HG02623 (cell line): ENCODE data around the gene RAB35.

Experiments
- ATAC-seq: cut with Tn5 transposase; IDR thresholded peaks from one replicate; pipeline ENCODE4 v1.9.1; 2021; ENCODE audit warnings: moderate library complexity; ENCODE audit not compliant: unreplicated experiment

Gene RAB35

DNA sequence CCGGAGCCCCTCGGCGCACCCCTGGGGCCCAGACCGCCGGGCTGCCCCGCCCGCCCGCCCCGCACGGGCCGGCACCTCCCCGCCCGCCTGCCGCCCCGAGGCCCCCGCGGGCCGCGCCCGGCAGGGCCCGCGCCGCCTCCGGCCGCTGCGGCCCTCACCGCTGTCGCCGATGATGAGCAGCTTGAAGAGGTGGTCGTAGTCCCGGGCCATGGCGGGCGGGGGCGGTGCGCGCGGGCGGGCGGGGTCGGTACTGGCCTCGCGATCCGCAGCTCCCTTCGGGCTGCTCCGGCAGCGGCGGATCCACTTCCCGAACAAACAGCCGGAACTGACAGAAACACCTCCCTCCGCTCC is at the start of gene RAB35:
TSS of gene RAB35 (minus strand) at position 313 of the 351 bp plus-strand sequence. CDS start at position 210, 103 bp downstream.
- no peak for ATAC-seq

DNA sequence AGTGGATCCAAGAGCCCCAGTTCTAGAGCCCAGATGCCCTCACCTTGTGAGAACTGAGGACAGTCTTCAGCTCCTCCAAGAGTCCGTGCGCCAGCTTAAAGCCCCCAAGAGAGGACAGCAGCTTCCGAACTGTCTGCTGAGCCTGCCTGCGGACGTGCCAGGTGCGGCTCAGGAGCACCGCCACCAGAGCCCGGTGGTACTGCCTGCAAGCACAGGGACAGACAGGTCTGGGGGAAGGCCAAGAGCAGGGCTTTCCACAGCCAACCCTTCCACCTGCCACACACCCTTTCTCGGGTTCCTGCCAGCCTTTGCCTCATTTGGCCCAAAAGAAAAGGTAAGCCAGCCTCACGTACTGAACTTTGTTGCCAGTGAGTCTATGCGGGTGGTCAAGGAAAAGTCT is 47.7 kb upstream of the RAB35 start:
- no peak for ATAC-seq

DNA sequence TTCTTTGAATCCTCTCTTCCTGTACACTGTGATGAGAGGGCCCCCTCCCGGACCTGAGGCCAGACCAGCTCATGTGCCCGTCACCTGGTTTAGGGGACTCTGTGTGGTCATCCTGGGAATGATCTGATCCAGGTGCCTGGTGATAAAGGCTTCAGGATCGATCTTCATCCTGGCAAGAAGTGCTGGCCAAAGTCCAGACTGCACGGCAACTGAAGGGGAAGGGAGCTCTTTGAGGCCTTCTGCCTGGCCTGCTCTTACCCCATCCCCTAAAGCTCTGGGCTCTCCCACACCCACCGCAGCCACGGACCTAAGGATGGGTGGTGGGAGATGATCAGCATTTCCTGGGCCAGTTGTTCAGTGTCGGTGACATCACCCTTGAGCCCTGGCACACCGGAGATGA is 46.2 kb upstream of the RAB35 start:
- ATAC-seq = no peak

DNA sequence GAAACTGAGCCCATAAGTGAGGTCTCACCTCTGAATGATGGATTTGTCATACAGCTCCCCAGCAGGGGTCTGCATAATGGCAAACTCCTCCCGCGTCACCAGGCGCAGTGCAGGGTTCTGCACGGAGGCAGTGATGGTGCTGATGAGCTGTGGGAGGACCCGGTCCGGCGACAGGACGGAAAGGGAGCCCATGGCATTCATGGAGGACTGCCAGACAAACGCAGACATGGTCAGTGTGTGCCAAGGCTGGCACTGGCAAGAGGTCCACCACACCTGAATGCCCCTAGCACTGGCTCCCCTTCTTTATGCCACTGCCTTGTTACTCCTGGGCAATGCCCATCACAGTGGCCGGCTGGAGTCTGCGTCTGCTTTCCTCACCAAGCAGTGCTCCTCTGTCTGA is 45.3 kb upstream of the RAB35 start:
- ATAC-seq = no peak

DNA sequence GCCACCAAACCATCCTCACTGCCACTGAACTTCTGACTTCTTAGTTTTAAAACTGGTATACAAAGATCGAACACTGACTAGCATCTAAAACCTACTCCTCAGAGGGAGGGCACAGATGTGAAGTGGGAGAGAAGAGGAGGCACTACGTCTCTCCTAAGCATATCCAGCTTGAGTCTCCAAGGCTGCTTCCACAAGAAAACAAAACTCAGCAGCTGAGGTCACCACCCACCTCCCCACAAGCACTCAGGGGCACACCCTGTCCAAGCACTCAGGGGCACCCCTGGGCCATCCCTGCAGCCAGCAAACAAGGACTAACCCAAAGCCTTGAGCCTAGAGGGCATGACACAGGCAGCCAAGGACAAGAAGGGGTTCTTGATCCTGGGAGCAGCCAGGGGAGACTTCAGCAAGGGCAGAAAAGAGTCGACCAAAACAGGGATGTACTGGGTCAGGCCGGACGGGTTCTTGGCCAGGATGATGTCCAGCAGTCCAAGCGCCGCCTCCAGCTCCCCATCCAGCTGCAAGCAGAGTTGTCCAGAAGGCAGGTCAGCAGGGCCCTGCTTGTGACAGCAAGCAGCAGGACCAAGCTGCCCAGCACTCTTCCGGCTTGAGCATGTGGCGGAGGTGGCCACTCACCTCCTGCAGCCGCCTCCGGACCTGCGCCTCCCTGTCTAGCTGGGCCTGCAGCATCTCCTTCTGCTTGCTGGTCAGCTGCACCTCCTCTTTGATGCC is 43.1 kb upstream of the RAB35 start:
- ATAC-seq = no peak

DNA sequence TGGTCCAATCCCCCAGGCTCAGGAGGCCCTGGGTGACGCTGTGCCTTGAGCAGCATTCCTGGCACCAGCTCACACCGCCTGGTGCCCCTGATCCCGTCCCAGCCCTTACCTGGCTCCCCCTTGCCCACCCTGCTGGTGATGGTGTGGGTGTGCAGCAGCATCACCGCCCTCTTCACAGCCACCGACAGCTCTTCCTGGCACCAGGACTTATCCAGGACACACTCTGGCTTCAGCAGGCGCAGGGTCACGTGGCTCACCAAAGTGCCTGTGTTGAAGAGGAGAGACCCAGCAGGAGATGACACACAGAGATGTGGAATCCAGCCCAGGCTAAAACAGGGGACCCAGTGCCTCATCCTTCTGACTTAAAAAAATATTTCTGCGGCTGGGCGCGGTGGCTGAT is 41.8 kb upstream of the RAB35 start:
- ATAC-seq = no peak

DNA sequence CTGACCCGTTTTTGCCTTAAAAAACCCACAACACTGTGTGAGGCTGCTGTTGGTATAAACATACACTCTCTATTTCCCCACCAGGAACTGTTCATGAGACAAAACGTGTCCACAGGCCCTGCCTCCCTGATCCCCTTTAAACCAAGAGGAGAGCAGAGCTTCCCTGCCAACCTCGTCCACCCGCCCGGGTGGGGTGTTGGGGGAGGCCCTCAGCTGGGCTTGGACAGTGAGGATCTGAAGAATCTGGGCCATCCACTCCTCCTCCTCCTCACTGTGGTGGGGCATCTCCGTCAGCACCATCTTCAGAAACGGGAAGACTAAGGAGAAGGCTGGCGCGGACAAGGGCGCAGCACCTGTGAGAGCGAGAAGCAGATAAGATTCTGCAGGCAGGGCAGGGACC is 41.1 kb upstream of the RAB35 start:
- no peak for ATAC-seq

DNA sequence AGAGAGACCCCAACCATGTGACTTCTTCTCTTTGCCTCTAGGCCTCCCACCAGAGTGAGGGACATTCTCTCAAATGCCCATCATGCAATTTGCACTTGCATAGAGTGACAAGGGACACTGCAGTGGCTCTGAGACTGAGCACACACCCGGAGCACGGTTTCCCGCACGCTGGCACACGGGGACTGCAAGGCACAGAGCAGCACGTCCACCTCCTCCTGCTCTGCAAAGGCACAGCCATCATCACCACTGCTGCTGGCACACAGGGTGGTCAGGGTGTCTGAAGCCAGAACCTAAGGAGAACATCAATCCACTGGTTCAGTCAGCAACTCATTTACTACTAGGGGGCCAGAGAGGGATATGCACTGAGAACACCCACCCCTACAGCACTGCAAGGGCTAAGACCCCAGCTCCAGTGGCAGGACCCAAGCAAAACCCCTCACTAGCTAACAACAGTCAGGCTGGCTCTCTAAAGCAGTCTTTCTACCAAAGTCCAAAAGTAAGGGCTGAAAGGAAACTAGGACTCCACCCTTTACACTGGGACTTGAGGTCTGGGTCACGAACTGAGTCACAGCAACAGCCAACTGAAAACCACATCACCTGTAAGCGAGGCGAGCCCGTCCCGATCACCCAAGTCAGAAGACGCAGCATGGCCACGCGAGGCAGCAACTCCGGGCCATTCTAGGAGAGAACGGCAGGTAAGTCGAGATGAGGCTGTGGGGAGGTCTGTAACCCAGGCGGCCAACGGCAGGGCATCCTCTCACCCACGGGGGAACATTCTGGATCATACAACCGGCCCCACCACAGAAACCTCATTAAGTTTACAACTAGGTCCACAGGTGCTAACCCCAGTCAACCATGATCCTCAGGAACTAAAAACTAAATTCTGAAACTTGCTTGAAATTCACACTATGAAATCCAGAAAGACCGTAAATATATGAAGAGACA is 40.0 kb upstream of the RAB35 start:
- ATAC-seq = no peak

DNA sequence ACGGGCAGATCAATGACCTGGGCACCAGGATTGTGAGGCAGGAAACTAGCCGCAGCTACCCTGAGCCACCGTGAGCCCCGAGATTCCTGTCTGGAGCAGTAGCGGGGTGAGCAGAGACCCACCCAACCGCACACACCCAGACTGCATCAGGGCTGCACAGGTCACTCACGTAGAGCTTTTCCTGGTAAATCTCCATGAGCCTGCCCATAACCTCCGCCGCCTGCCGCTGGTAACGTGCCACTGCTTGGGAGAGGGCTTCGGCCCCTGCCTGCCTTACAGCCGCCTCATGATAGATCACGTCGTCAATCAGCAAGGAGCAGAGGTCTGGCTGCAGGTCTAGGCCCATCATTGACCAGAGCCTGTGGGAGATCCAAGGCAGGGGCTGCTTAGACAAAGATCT is 38.5 kb upstream of the RAB35 start:
- no peak for ATAC-seq

DNA sequence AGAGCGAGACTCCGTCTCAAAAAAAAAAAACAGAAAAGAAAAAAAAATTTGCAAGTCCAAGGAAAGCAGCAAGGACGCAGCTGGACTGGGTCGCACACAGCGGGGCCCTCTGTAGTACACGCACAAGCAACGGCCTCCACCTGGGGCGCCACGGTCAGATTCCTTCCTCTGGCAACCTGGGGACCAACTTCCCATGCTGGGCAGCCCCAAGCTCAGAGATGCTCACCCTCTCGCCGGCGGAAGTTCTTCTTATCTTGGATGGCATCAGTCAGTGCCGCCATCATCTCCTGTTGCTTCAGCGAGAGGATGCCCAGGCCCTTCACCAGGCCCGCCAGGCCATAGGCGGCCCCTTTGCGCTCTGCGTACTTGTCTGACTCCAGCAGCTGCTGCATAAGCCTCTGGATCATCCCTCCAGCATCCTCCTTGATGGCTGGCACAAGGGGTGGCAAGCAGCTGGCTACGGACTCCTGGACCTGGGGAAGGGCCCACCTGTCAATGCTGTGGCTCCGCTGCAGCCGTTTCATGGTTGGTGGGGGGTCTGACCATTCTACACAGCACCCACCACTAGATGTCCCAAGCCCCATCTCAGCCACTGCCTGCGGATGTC is 34.5 kb upstream of the RAB35 start:
- no peak for ATAC-seq

DNA sequence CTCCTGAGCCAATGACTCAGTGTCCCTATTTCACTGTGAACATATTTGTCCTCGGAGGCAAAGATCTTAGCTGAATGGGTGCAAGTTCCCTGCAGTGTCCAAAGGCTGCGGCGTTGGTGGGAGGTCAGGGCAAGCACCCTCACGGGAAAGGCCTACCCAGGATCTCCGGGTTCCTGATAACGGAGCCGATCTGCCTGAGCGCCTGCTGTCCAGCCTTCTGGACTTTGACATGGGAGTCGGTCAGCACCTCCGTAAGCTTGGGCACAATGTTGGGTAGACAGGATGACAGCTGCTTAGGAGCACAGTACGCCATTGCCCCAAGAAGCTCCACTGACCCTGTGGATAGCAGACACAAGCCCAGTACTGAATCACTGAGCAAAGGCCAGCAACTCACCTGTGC is 31.5 kb upstream of the RAB35 start:
- no peak for ATAC-seq

DNA sequence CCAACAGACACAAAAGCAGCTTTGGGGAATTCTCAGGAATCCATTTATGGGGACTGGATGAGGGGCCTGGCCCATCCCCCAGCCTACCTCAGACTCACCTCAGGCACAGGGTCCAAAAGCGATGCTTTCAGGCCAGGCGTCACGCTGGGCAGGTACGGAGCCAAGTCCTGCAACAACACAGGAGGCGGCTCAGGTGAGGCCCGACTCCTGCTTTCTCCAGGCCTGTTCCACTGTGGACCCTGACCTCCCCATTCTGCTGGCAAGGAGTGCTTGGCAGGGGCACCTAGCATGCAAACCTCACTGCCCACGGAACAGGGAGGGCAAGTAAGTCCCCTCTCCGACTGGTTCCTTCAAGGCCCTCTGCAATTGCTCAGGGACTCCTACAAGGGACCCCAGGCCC is 28.6 kb upstream of the RAB35 start:
- ATAC-seq = no peak

DNA sequence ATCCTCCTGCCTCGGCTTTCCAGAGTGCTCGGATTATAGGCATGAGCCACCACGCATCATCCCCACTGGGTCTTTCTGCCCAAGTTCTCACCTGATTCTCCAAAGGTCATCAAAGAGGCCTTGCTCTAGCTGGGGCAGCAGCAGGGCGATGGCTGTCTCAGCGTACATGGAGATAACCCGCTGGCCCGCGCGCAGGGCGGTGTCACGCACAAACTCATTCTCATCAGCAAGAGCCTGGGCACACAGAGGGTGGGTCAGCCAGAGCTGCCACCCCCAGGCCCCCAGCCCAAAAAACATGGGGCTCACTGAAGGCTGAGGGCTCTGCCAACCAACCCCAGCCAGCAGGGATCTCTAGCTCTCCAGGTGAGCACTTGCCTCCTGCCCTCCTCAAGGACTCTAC is 27.7 kb upstream of the RAB35 start:
- ATAC-seq = no peak

DNA sequence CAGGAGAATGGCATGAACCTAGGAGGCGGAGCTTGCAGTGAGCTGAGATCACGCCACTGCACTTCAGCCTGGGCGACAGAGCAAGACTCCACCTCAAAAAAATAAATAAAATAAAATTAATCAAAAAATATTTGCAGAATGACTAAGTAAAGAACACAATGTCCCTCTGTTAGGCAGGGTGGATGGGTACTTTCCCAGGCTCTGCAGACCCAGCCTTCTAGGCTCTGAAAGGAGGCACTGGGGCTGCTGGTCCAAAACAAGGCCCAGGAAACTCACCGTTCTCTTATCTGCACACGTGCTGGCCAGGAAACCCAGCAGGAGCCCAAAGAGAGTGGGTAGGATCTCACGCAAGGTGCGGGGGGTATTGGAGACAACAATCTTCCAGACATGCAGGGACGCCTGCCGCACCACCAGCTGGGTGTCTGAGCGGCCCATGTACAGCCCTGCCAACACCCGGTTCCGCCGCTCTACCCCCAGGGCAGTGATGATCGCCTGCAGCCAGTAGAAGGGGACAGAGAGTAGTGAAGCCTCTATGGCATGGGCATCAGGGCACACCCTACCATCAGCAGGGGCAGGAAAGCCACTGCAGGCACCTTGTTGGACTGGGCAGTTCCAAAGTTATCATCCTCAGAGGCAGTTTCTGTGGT is 25.8 kb upstream of the RAB35 start:
- no peak for ATAC-seq

DNA sequence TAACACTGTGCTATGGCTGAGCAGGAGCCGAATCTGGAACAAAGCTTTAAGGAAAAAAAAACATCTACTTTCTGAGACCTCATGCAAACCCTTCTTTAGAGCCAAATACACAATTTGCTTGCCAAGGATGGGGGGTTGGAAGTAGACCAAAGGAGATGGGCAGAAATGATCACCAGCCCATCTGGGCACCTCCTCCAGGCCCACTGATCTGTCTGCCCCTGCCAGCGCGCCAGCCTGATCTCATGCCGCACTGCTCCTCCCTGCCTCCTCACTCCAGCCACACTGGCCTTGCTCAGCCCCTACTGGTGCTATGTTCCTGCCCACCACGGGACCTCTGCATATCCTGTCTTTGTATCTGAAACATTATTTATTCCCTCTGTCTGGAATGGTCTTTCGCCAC is 24.8 kb upstream of the RAB35 start:
- ATAC-seq = no peak

DNA sequence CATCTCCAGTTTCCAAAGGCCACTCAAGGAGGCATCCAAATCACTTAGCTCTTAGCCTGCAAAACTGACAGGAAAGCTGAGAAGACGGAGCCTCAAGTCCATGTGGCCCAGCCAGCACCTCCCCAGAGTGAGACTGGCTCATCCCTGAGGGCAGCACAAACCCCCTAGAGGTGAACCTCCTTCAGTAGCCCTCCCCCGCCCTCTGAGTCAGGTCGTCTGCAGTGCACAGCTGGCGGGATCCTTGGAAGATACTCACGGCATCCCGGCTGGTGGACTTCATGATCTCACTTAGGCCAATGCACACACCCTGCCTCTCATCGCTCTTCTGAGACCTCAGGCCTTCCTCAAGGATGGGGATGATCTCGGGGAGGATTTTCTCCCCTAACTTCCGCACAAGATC is 24.1 kb upstream of the RAB35 start:
- ATAC-seq = no peak

DNA sequence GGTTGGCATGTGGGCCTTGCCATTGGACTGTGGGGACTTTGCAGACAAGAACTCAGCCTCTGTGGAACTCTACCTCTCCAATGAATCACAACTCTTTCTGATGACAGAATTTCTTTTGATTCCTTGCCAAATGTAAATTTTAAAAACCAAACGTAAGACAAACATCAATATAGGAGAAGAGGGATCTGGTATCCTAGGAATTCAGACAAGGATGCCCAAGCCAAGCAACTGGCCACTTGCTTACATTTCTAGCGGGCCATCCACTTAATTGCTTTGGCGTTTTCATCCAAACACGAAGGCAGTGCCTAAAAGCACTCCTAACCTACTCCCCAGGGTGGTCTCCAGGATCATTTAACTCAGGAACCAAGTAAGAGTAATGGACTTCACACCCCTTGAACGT is 23.4 kb upstream of the RAB35 start:
- no peak for ATAC-seq

DNA sequence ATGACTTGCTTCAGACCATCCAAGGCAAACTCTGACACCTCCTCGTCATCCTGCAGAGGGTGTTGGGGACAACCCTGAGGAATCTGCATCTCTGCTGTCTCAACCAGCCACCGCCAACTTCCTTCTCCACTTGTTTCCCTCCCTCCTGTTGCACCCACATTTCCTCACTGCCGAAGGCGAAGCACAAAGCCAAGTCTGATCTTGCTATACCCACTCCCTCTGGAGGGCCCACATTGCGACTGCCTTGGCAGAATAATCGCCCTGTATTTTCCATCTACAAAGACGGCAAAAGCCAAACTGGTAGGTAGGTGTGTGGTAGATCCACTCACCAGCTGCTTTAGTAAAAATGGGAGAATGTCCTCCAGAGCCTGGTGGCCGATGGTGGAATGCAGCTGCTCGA is 21.8 kb upstream of the RAB35 start:
- no peak for ATAC-seq

DNA sequence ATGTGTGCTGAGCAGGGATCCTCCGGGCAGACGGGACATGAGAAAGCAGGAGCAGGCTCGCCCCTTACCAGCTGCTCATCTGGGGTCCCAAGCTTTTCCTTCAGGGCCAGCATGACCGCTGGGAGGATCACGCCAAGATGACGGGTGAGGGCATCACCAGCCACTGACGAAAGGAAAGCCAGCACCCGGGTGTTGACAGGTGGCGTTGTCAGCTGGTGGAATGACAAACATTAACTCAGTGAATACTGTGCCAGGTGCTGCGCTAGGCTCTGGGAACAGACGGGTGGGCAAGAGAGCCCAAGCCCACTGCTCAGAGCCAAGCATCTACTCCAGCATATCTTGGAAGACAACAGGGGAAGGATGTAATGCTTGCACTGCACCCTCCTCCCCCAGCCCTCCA is 21.3 kb upstream of the RAB35 start:
- no peak for ATAC-seq

DNA sequence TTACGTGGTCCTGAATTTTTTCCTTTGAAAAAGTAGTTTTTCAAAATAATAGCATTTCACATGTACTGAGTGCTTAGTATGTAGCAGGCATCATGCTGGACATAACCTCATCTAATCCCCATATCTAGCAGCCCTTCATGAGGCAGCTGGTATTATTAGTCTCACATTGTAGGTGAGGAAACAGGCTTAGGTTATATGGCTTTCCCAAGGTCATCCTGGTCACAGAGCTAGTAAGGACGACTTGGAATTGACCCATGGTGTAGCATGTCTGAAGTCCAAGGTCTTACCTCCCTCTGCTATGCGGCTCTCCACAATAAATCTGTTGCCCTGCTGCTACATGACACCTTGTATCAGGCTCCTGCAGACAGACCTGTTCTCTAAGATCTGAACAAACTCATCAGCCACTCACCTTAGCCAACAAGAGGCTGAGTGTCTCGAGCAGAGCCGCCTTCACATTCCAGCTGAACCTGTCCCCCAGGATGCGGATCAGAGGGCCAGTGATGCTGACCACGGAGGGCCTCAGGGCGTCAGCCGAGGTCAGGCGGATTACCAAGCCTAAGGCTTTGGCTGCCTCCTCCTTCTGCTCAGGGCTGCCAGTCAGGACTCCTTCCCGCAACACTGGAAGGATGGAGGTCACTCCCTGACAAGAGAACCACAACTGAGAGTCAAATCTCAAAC is 19.7 kb upstream of the RAB35 start:
- no peak for ATAC-seq
